ENCODE measurements around the gene AFF4. TPM values are rescaled to one million over a fixed set of nuclear protein-coding genes. Genes with fewer than 3 reads are reported as not detected.
"Not testable (repeated sequence)": the region's sequence is repeated elsewhere in the genome, so short reads cannot be mapped to it uniquely, and the experiment has no call there.

AFF4 gene
- total RNA-seq, 1 donor from 2014 or later: 26.8 TPM

DNA sequence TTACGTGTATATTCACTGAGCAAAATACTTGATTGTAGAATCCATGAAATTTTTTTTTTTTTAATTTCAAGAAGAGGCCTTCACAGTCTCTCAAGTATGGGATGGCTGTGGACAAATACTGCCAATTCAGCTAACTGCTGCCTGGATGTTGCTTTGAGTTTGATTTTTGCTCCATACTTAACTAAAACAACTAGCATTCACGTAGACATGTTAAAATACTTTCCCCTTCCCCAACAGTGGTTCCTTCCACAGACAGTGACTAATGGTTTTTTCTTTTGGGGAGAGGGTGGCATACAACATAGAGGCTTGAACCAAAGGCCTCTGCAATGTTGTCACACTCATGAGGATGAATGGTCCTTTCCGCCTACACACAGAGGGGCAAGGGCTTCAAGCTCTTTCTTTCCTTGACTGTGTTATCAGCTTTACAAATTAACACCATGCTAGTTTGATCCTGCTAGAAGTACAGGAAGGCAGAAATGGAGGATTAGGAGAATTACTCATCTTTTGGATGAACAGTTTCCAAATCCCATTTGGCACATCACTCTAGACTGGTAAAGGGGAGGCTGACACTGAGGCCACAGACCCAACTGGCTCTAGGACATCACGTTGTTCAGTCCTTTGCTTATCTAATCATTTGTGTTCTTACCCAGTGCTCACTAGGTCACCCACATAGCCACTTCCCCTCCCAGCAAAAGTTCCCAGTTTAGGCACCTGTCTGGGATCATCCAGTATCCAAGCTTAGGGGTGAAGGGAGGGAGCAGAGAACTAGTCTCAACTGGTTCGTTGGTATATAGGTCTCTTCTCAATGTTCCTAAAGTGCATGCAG is 91.8 kb downstream of the AFF4 start:
- intact Hi-C loops (cut with DNase I): no loop called here

DNA sequence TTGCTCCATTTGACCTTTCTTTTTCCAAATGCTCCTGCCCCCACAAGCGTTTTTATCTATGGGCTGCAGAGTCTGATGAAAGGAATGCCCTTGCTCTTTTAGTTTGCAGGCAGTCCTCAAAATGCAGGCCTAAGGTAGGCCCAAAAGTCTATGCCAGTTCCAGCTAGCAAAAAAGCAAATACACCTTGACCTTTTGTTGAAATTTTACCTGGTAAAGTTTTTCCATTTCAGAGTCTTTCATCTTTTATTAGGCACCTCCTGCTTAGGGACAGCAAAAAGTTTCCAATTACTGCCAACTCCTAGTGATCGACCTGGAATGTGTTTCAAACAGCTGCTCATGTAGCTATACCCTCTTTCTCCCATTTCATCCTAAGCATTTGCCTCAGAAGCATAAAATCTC is 92.6 kb downstream of the AFF4 start:
- DNase-seq (no peak), ATAC-seq (ENCODE audit: poor library complexity) (no peak)
- intact Hi-C loops (cut with DNase I): no loop called here

More for the DNA sequence above, 91.8 kb downstream of the AFF4 start:
- no peak for DNase-seq
- ATAC-seq (ENCODE audit: poor library complexity): peak; percentile 23

DNA sequence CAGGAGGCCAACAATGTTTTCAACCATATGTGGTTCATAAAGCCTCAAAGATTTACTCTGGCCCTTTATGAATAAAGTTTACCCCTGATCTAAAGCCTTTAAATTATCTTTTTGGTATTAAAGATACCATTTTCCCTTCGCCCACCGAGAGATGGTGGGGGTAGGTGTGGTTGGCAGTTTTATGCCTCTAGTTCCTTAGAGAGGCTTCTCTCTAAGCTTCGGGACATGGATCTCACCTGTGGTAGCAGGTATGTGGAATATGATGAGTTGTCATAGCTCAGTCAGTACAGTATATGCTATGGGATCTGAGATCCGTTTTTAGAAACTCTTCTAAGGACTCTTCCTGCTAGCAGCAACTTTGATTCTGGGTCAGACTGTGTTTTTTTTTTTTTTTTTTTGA is 94.7 kb downstream of the AFF4 start:
- DNase-seq (no peak), ATAC-seq (ENCODE audit: poor library complexity) (no peak)
- intact Hi-C loops (cut with DNase I): no loop called here

DNA sequence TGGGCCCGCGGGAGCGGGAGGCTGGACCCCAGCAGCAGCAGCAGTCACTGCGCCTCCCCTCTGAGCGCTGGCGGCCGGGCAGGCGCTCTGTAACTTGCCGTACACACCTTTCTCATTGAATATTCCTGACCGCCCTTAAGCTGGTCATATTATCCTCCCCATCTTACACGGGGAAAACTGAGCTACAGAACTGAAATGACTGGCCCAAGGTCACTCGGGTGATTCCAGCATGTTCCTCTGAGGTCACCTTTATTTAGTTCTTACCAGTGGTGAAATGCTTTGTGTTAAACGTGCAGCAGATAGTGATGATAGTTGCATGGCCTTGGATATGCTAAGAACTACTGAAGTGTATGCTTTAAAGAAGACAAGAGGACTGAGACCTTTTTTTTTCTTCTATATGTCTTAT is 96.4 kb downstream of the AFF4 start:
- no peak for DNase-seq
- intact Hi-C loops (cut with DNase I): no loop called here
- ATAC-seq (ENCODE audit: poor library complexity): no peak

- intact Hi-C loops (cut with DNase I): no loop called here
- peak; percentile 99 for ATAC-seq (ENCODE audit: poor library complexity)
- peak; percentile 95 for DNase-seq
These were observed 96.9 kb downstream of the AFF4 start, which contains the start of the genes GDF9 and UQCRQ for GRCh38 chr5:132866342-132867045. TSS of gene GDF9 (minus strand) at chr5:132866469. CDS start at chr5:132864533, 1,936 bp downstream. TSS of gene UQCRQ (plus strand) at chr5:132866642. CDS start at chr5:132866882, 240 bp downstream.

GRCh38 chr5:132865668-132866341 is 97.6 kb downstream of the AFF4 start:
- peak; percentile 54 for ATAC-seq (ENCODE audit: poor library complexity)
- DNase-seq: no peak
- intact Hi-C loops (cut with DNase I): no loop called here

- DNase-seq (no peak), ATAC-seq (ENCODE audit: poor library complexity) (no peak)
- intact Hi-C loops (cut with DNase I): no loop called here
These were observed 102.7 kb downstream of the AFF4 start for GRCh38 chr5:132860742-132861141.

DNA sequence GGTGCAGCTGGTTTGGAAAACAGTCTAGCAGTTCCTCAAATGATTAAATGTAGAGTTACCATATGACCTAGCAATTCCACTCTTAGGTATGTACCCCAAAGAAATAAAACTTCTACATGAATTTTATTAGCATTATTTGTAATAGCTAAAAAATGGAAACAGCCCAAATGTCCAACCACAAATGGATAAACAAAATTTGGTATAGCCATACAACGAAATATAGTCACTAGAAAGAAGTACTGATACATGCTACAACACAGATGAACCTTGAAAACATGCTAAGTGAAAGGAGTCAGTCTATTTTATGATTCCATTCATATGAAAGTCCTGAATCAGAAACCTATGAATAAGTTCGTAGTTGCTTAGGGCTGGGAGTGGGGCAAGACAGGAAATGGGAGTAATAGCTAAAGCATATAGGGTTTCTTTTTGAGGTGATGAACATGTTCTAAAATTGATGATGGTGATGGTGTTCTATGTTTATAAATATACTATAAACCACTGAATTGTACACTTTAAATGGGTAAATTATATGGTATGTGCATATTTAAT is 103.5 kb downstream of the AFF4 start:
- no peak for DNase-seq

DNA sequence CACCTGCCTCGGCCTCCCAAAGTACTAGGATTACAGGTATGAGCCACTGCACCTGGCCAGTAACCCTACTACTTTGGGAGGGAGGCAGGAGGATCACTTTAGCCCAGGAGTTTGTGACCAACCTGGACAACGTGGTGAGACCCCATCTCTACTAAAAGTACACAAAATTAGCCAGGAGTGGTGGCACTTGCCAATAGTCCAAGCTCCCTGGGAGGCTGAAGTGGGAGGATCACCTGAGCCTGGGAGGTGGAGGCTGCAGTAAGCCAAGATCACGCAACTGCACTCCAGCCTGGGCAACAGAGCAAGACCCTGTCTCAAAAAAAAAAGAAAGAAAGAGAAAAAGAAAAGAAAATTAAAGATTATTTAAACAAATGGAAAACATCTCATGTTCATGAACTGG is 107.4 kb downstream of the AFF4 start:
- ATAC-seq (ENCODE audit: poor library complexity) (no peak), DNase-seq (no peak)
- intact Hi-C loops (cut with DNase I): no loop called here

More for the DNA sequence above, 103.5 kb downstream of the AFF4 start:
- intact Hi-C loops (cut with DNase I): no loop called here
- ATAC-seq (ENCODE audit: poor library complexity): no peak

DNA sequence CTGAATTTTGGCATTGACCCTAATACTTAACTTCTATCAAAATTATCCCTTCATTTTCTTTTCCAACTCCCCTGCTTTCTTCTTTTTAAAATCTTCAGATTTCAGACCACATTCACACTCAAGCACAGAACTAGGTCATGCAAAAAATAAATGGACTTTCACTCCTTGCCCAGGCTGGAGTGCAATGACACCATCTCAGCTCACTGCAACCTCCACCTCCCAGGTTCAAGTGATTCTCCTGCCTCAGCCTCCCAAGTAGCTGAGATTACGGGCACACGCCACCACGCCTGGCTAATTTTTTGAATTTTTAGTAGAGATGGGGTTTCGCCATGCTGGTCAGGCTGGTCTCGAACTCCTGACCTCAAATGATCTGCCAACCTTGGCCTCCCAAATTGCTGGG is 108.4 kb downstream of the AFF4 start:
- DNase-seq; intact Hi-C loops (cut with DNase I): not testable (repeated sequence)

GRCh38 chr5:132854301-132854700 is 109.1 kb downstream of the AFF4 start:
- ATAC-seq (ENCODE audit: poor library complexity) (no peak), DNase-seq (no peak)
- intact Hi-C loops (cut with DNase I): no loop called here

More for the DNA sequence above, 108.4 kb downstream of the AFF4 start:
- not testable (repeated sequence) for ATAC-seq (ENCODE audit: poor library complexity)

GRCh38 chr5:132853790-132854189 is 109.6 kb downstream of the AFF4 start:
- DNase-seq (no peak), ATAC-seq (ENCODE audit: poor library complexity) (no peak)
- intact Hi-C loops (cut with DNase I): no loop called here

DNA sequence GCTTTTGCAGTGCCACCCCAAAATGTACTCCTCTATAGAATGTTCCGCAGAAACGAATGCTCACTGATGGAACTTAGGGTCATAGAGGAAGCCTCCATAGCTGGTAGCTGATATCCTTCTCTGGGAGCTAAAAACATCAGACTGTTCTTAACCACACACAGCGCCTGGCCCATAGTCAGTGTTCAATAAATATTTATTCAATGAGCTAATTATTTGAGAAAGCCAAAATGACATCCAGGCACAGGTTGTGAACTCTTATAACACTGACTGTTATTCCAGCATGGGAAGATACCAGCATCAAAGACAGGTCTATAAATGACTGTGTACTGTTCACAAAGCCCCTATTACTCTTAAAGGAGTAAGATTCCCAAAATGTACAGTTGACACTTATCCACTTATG is 110.1 kb downstream of the AFF4 start:
- ATAC-seq (ENCODE audit: poor library complexity): no peak
- no peak for DNase-seq
- intact Hi-C loops (cut with DNase I): no loop called here

- intact Hi-C loops (cut with DNase I): no loop called here
- ATAC-seq (ENCODE audit: poor library complexity): no peak
These were observed 113.4 kb downstream of the AFF4 start for GRCh38 chr5:132850066-132850465.

DNA sequence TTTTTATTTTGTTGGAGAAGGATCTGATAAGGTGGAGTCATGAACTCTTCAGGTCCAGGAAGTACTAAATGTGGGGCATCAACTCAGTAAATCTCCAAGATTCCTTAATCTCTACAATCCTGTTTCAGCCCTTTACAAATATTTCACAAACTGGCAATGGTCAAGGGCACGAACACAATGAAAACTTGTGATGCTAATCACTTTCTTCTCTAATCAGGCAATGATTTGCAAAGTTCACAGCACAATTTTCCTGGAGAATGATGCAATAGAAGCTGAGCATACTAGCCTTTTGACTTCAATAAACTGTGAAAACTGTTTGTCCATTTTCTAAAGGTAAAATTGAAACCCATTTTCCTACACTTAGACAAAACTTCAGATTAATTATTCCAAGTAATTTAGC is 114.1 kb downstream of the AFF4 start:
- DNase-seq: no peak

More at GRCh38 chr5:132850066-132850465, 113.4 kb downstream of the AFF4 start:
- no peak for DNase-seq

DNA sequence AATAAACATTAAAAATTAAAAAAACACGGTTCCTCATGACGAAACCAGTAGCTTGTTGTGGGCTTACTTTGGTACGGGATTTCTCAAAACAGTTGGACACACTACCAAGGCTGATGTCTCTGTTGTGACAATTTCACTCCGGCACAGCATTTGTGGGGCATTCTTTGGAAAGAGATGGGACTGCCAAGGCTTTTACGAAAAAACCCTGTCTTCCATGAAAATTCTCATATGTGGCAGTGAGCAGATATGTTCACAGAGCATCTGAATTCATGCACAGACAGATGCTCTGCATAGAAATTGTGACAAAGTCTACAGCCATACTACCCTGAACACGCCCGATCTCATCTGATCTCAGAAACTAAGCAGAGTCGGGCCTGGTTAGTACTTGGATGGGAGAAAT is 115.2 kb downstream of the AFF4 start:
- ATAC-seq (ENCODE audit: poor library complexity) (no peak), DNase-seq (no peak)
- intact Hi-C loops (cut with DNase I): no loop called here

More for the DNA sequence above, 114.1 kb downstream of the AFF4 start:
- intact Hi-C loops (cut with DNase I): no loop called here
- ATAC-seq (ENCODE audit: poor library complexity): no peak

DNA sequence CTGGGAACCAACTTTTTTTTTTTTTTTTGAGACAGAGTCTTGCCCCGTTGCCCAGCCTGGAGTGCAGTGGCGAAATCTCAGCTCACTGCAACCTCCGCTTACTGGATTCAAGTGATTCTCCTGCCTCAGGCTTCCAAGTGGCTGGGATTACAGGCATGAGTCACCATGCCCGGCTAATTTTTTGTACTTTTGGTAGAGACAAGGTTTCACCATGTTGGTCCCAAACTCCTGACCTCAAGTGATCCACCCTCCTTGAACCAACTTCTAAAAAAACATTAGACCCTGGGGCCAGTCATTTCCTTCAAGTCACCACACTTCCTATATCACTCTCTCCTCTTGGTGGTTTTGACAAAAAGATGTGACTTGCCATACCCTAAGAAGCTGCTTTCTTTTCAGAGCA is 122.1 kb downstream of the AFF4 start:
- ATAC-seq (ENCODE audit: poor library complexity) (no peak), DNase-seq (no peak)
- intact Hi-C loops (cut with DNase I): no loop called here

- intact Hi-C loops (cut with DNase I): no loop called here
- no peak for ATAC-seq (ENCODE audit: poor library complexity)
- no peak for DNase-seq
These were observed 122.5 kb downstream of the AFF4 start for GRCh38 chr5:132840896-132841295.

DNA sequence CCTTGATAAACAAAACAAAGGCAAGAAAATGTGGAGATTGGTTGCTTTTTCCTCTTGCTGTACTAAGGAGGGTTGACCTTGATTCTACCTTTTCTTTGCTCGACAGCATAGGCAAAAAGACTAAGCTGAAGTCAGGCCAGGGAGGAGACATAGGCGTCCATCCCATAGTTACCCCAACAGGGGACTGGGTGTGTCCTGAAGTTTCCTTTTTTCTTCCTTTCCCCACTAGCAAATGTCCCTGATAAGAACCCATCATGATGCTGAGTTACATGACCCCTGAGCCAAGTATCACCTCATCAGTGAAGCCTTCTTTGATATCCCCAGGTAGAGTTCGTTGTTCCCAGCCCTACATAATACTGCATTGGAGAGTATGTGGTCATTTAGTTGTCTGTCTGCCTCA is 123.1 kb downstream of the AFF4 start:
- DNase-seq (no peak), ATAC-seq (ENCODE audit: poor library complexity) (no peak)
- intact Hi-C loops (cut with DNase I): no loop called here
